IPS DF 4.7 (cell line): ENCODE results near the gene GRID1.

ENCODE experiments used
- DNase-seq: peaks from one replicate; pipeline ENCODE4 v3.0.0-alpha.2; 2013; ENCODE audit warnings: low spot score; ENCODE audit errors: extremely low read depth

Gene GRID1

GRCh38 chr10:86065711-86066251 is 300.8 kb downstream of the GRID1 start:
- no peak for DNase-seq

GRCh38 chr10:86064931-86065662 is 301.5 kb downstream of the GRID1 start:
- DNase-seq: no peak

GRCh38 chr10:86064219-86064618 is 302.4 kb downstream of the GRID1 start:
- DNase-seq: no peak

GRCh38 chr10:86063341-86063740 is 303.3 kb downstream of the GRID1 start:
- no peak for DNase-seq

GRCh38 chr10:86062647-86063145 is 303.9 kb downstream of the GRID1 start:
- no peak for DNase-seq

GRCh38 chr10:86062198-86062550 is 304.4 kb downstream of the GRID1 start:
- DNase-seq: no peak

GRCh38 chr10:86061278-86062197 is 305.1 kb downstream of the GRID1 start:
- no peak for DNase-seq

- no peak for DNase-seq
These were observed 306.0 kb downstream of the GRID1 start for GRCh38 chr10:86060386-86061277.

- DNase-seq: no peak
These were observed 306.7 kb downstream of the GRID1 start for GRCh38 chr10:86059892-86060291.

- DNase-seq: no peak
These were observed 307.6 kb downstream of the GRID1 start for GRCh38 chr10:86058964-86059363.

GRCh38 chr10:86057708-86058107 is 308.9 kb downstream of the GRID1 start:
- DNase-seq: no peak

GRCh38 chr10:86056672-86057071 is 309.9 kb downstream of the GRID1 start:
- DNase-seq: no peak

GRCh38 chr10:86055928-86056327 is 310.7 kb downstream of the GRID1 start:
- no peak for DNase-seq

- DNase-seq: no peak
These were observed 312.9 kb downstream of the GRID1 start for GRCh38 chr10:86053675-86054074.

- DNase-seq: no peak
These were observed 315.0 kb downstream of the GRID1 start for GRCh38 chr10:86051586-86051985.

GRCh38 chr10:86049442-86049841 is 317.2 kb downstream of the GRID1 start:
- no peak for DNase-seq

GRCh38 chr10:86048973-86049372 is 317.6 kb downstream of the GRID1 start:
- DNase-seq: no peak

- no peak for DNase-seq
These were observed 318.0 kb downstream of the GRID1 start for GRCh38 chr10:86048571-86048970.

- no peak for DNase-seq
These were observed 319.0 kb downstream of the GRID1 start for GRCh38 chr10:86047588-86047987.

- DNase-seq: no peak
These were observed 319.6 kb downstream of the GRID1 start for GRCh38 chr10:86046845-86047460.

- DNase-seq: no peak
These were observed 320.7 kb downstream of the GRID1 start for GRCh38 chr10:86045896-86046295.
